Common myeloid progenitor, CD34-positive (primary cell): ENCODE measurements around the gene RBM28.
A peak's percentile ranks its signal among the peaks of the same experiment; 100 is the strongest.

Experiments
- CTCF ChIA-PET: fragments of 350-600 bp; sonication (Branson Sonifier 250); formaldehyde crosslinking; loops from one replicate; lab custom pipeline; 2021; ENCODE audit warnings: antibody characterized with exemption; lab: Charles Lee
- POLR2A ChIA-PET: fragments of 350-600 bp; sonication (Branson Sonifier 250); formaldehyde crosslinking; loops from one replicate; lab custom pipeline; 2021; ENCODE audit warnings: antibody characterized with exemption; lab: Charles Lee
- DNase-seq, 3 donors: peaks; one replicate each; pipeline versions ENCODE4 v3.0.0 to v3.0.0-alpha.2; 2013
- H3K27ac ChIP-seq, 2 experiments: 1 replicate in 1 of 2; 2 replicates in 1 of 2; pipeline ENCODE4 v1.7.0; 2013; ENCODE audit warnings: inconsistent platforms in 2 of 2, low read length in 2 of 2, mild to moderate bottlenecking in 2 of 2, low read depth in 1 of 2, moderate library complexity in 1 of 2; ENCODE audit not compliant: severe bottlenecking in 2 of 2, insufficient read depth in 1 of 2, poor library complexity in 1 of 2
- H3K27me3 ChIP-seq, 5 experiments: replicated peaks in 2 of 5; 1 replicate in 3 of 5; 2 replicates in 2 of 5; pipeline versions ENCODE4 v1.6.1 to v1.7.0; 2013; ENCODE audit warnings: low read length in 4 of 5, mild to moderate bottlenecking in 2 of 5, moderate library complexity in 2 of 5, inconsistent platforms in 1 of 5; ENCODE audit not compliant: insufficient read depth in 5 of 5, control insufficient read depth in 4 of 5
- H3K36me3 ChIP-seq, 4 experiments: 1 replicate in 2 of 4; 2 replicates in 2 of 4; pipeline versions ENCODE4 v1.6.1 to v1.7.0; 2013; ENCODE audit warnings: low read length in 3 of 4, control low read depth in 1 of 4, mild to moderate bottlenecking in 1 of 4; ENCODE audit not compliant: control insufficient read depth in 4 of 4, insufficient read depth in 4 of 4
- H3K4me1 ChIP-seq, 4 experiments: 1 replicate in 3 of 4; 2 replicates in 1 of 4; pipeline versions ENCODE4 v1.6.1 to v1.7.1; 2013; ENCODE audit warnings: low read length in 3 of 4, mild to moderate bottlenecking in 3 of 4, control low read depth in 1 of 4, inconsistent platforms in 1 of 4, moderate library complexity in 1 of 4; ENCODE audit not compliant: control insufficient read depth in 4 of 4, insufficient read depth in 4 of 4; ENCODE audit errors: control extremely low read depth in 1 of 4
- H3K4me3 ChIP-seq, 7 experiments: 1 replicate in 4 of 7; 2 replicates in 3 of 7; pipeline versions ENCODE4 v1.5.1 to v1.7.0; 2013; ENCODE audit warnings: mild to moderate bottlenecking in 7 of 7, low read length in 6 of 7, moderate library complexity in 6 of 7, inconsistent platforms in 2 of 7, low read depth in 2 of 7, control low read depth in 1 of 7; ENCODE audit not compliant: insufficient read depth in 4 of 7, control insufficient read depth in 1 of 7; ENCODE audit errors: extremely low read depth in 1 of 7
- H3K9me3 ChIP-seq, 5 experiments: 1 replicate in 4 of 5; 2 replicates in 1 of 5; pipeline versions ENCODE4 v1.6.1 to v1.7.1; 2013; ENCODE audit warnings: low read length in 4 of 5, mild to moderate bottlenecking in 2 of 5, inconsistent platforms in 1 of 5, low read depth in 1 of 5, moderate library complexity in 1 of 5; ENCODE audit not compliant: control insufficient read depth in 4 of 5, insufficient read depth in 2 of 5; ENCODE audit errors: control extremely low read depth in 1 of 5
- WGBS: methylation state at CpG from one replicate; pipeline ENCODE4 v1.1.5; 2013; ENCODE audit not compliant: insufficient coverage; 5-methylcytosine and 5-hydroxymethylcytosine counted together

RBM28 gene

GRCh38 chr7:128381161-128381821 is 37.6 kb upstream of the RBM28 start:
- Histone ChIP-seq H3K36me3 (no peaks in the 10 kb centered on the region), H3K9me3 (no peaks in the 10 kb centered on the region), H3K4me3 (no peak overlapping the region), H3K27ac (no peak overlapping the region), H3K4me1 (peaks cover 4 to 16% (median 10%) of the 10 kb centered on the region in 4 experiments), H3K27me3 (no peaks in the 10 kb centered on the region)
- ChIA-PET POLR2A (no interaction called here), CTCF (interaction anchor here (0.7 to 67.2 kb wide), 5 partner anchors 4 to 79 kb away, joined by 3 to 1829 read pairs (median 440); partner anchors contain the start of genes IMPDH1, PRRT4 and RBM28)
- DNase-seq: peak in 2 of 3 donors; percentile 46 to 49
- WGBS: 79% methylated on average over 14 of the region's 19 CpGs

GRCh38 chr7:128380483-128381106 is 36.9 kb upstream of the RBM28 start:
- POLR2A ChIA-PET: no interaction called here
- 100% methylated on average over 1 of the region's 3 CpGs for WGBS

GRCh38 chr7:128379900-128380479 is 36.3 kb upstream of the RBM28 start:
- Histone ChIP-seq H3K9me3 (no peaks in the 10 kb centered on the region), H3K4me3 (no peak overlapping the region), H3K4me1 (peaks cover 4 to 14% (median 10%) of the 10 kb centered on the region in 4 experiments), H3K27ac (no peak overlapping the region), H3K36me3 (no peaks in the 10 kb centered on the region), H3K27me3 (no peaks in the 10 kb centered on the region)
- CTCF ChIA-PET: interaction anchor here (20.7 to 67.2 kb wide), 3 partner anchors 6 to 35 kb away, joined by 440 to 1829 read pairs (median 1829); partner anchors contain the start of genes IMPDH1, PRRT4 and RBM28
- POLR2A ChIA-PET: interaction anchor here (0.7 kb wide), 1 partner anchor 11 kb away, joined by 7 read pairs; no protein-coding TSS in a partner anchor
- WGBS: 94% methylated on average over 4 of the region's 6 CpGs
- DNase-seq: no peak

More at GRCh38 chr7:128380483-128381106, 36.9 kb upstream of the RBM28 start:
- CTCF ChIA-PET: interaction anchor here (2.2 to 67.2 kb wide), 4 partner anchors 5 to 80 kb away, joined by 5 to 1829 read pairs (median 1134); partner anchors contain the start of genes IMPDH1, PRRT4 and RBM28
- no peak for DNase-seq
- Histone ChIP-seq H3K9me3 (no peaks in the 10 kb centered on the region), H3K27me3 (no peaks in the 10 kb centered on the region), H3K4me3 (no peak overlapping the region), H3K27ac (no peak overlapping the region), H3K36me3 (no peaks in the 10 kb centered on the region), H3K4me1 (peaks cover 4 to 16% (median 10%) of the 10 kb centered on the region in 4 experiments)

- 42% methylated on average over 2 of the region's 2 CpGs for WGBS
Measured at GRCh38 chr7:128378637-128379036, 34.9 kb upstream of the RBM28 start.

GRCh38 chr7:128376077-128376476 is 32.4 kb upstream of the RBM28 start:
- 90% methylated on average over 3 of the region's 3 CpGs for WGBS
- H3K9me3 ChIP-seq: no peaks in the 10 kb centered on the region
- CTCF ChIA-PET: interaction anchor here (20.7 to 67.2 kb wide), 3 partner anchors 10 to 33 kb away, joined by 440 to 1829 read pairs (median 1829); partner anchors contain the start of genes IMPDH1, PRRT4 and RBM28
- no peak overlapping the region for H3K27ac ChIP-seq
- H3K36me3 ChIP-seq: no peaks in the 10 kb centered on the region
- no peak for DNase-seq
- H3K27me3 ChIP-seq: no peaks in the 10 kb centered on the region
- peaks cover 0 to 6% (median 5%) of the 10 kb centered on the region in 4 experiments for H3K4me1 ChIP-seq
- POLR2A ChIA-PET: no interaction called here
- no peak overlapping the region for H3K4me3 ChIP-seq

More at GRCh38 chr7:128378637-128379036, 34.9 kb upstream of the RBM28 start:
- no peak overlapping the region for H3K27ac ChIP-seq
- H3K4me3 ChIP-seq: no peak overlapping the region
- no peaks in the 10 kb centered on the region for H3K9me3 ChIP-seq
- ChIA-PET CTCF (interaction anchor here (0.7 to 67.2 kb wide), 4 partner anchors 7 to 56 kb away, joined by 3 to 1829 read pairs (median 1134); partner anchors contain the start of genes IMPDH1, PRRT4 and RBM28), POLR2A (no interaction called here)
- H3K27me3 ChIP-seq: no peaks in the 10 kb centered on the region
- peak in 1 of 3 donors; percentile 37 for DNase-seq
- peaks cover 0 to 6% (median 5%) of the 10 kb centered on the region in 4 experiments for H3K4me1 ChIP-seq
- no peaks in the 10 kb centered on the region for H3K36me3 ChIP-seq

- Histone ChIP-seq H3K36me3 (no peaks in the 10 kb centered on the region), H3K4me3 (no peak overlapping the region), H3K9me3 (no peaks in the 10 kb centered on the region), H3K27me3 (no peaks in the 10 kb centered on the region), H3K4me1 (peaks cover 0 to 5% (median 4%) of the 10 kb centered on the region in 4 experiments), H3K27ac (no peak overlapping the region)
- ChIA-PET POLR2A (interaction anchor here (1.6 kb wide), 1 partner anchor 13 kb away, joined by 4 read pairs; the partner anchor contains the start of gene PRRT4), CTCF (interaction anchor here (1.3 to 67.2 kb wide), 6 partner anchors 12 to 86 kb away, joined by 4 to 1829 read pairs (median 10); partner anchors contain the start of gene IMPDH1)
- no peak for DNase-seq
- WGBS: 100% methylated on average over 1 of the region's 1 CpG
Measured at GRCh38 chr7:128374041-128374440, 30.3 kb upstream of the RBM28 start.
